Keratinocyte (primary cell): ENCODE results near the gene REELD1. TPM values are rescaled to one million over a fixed set of nuclear protein-coding genes. Genes with fewer than 3 reads are reported as not detected.

Experiments
- DNase-seq: peaks from one replicate; pipeline ENCODE4 v3.0.0-alpha.2; 2011; ENCODE audit warnings: low read depth, missing footprints, low spot score
- FAIRE-seq: peaks from 2 replicates; lab custom pipeline; 2011; peaks lifted over from hg19 to GRCh38; lab: Jason Lieb, UNC
- H2AFZ ChIP-seq: 2 replicates; pipeline ENCODE4 v1.6.0; 2012; ENCODE audit warnings: low read length, control low read depth, inconsistent platforms; ENCODE audit not compliant: control insufficient read depth
- H3K27ac ChIP-seq: 2 replicates; pipeline ENCODE4 v1.5.1; 2011; ENCODE audit warnings: low read length; ENCODE audit not compliant: control insufficient read depth, insufficient read depth
- H3K27me3 ChIP-seq: 3 replicates; pipeline ENCODE4 v1.6.0; 2011; ENCODE audit warnings: low read length; ENCODE audit not compliant: control insufficient read depth, insufficient read depth; ENCODE audit errors: extremely low read depth
- H3K36me3 ChIP-seq, 2 experiments: 2 replicates in 1 of 2; 3 replicates in 1 of 2; pipeline ENCODE4 v1.5.1; 2011; ENCODE audit warnings: low read length in 2 of 2, mild to moderate bottlenecking in 1 of 2; ENCODE audit not compliant: control insufficient read depth in 2 of 2, insufficient read depth in 2 of 2; ENCODE audit errors: extremely low read depth in 1 of 2
- H3K4me1 ChIP-seq: 3 replicates; pipeline ENCODE4 v1.5.1; 2011; ENCODE audit warnings: low read length; ENCODE audit not compliant: control insufficient read depth, insufficient read depth; ENCODE audit errors: extremely low read depth
- H3K4me2 ChIP-seq: 3 replicates; pipeline ENCODE4 v1.6.0; 2011; ENCODE audit warnings: low read depth, low read length; ENCODE audit not compliant: control insufficient read depth, insufficient read depth; ENCODE audit errors: extremely low read depth
- H3K4me3 ChIP-seq, 3 experiments: fragments of 200-600 bp in 1 of 3; sonication (generic) in 1 of 3; 2 replicates in 2 of 3; 3 replicates in 1 of 3; pipeline ENCODE4 v1.5.1; 2011 to 2016; ENCODE audit warnings: low read length in 3 of 3, mild to moderate bottlenecking in 3 of 3, control low read depth in 2 of 3, inconsistent platforms in 1 of 3, low read depth in 1 of 3, mixed read lengths in 1 of 3, mixed run types in 1 of 3, moderate library complexity in 1 of 3; ENCODE audit not compliant: control insufficient read depth in 2 of 3, insufficient read depth in 2 of 3; ENCODE audit errors: extremely low read depth in 1 of 3
- H3K79me2 ChIP-seq: 2 replicates; pipeline ENCODE4 v1.6.0; 2012; ENCODE audit warnings: low read length; ENCODE audit not compliant: control insufficient read depth, insufficient read depth
- H3K9ac ChIP-seq: 3 replicates; pipeline ENCODE4 v1.6.0; 2011; ENCODE audit warnings: low read length; ENCODE audit not compliant: control insufficient read depth, insufficient read depth; ENCODE audit errors: extremely low read depth
- H3K9me1 ChIP-seq: 3 replicates; pipeline ENCODE4 v1.6.0; 2011; ENCODE audit warnings: low read length; ENCODE audit not compliant: control insufficient read depth, insufficient read depth; ENCODE audit errors: extremely low read depth
- H3K9me3 ChIP-seq: 2 replicates; pipeline ENCODE4 v1.5.1; 2012; ENCODE audit warnings: low read depth, low read length; ENCODE audit not compliant: control insufficient read depth
- H4K20me1 ChIP-seq: 3 replicates; pipeline ENCODE4 v1.6.0; 2011; ENCODE audit warnings: low read length; ENCODE audit not compliant: control insufficient read depth, insufficient read depth; ENCODE audit errors: extremely low read depth
- EZH2 ChIP-seq: IDR thresholded peaks from one replicate; pipeline ENCODE4 v1.6.1; 2012; ENCODE audit warnings: inconsistent platforms, mild to moderate bottlenecking, low read length, moderate library complexity
- dilution Hi-C: fragments of 300-500 bp; cut with MboI; formaldehyde crosslinking; loops from one replicate; pipeline ENCODE4 v1.7.0; 2020; ENCODE audit warnings: low sequenced_read_pairs; ENCODE audit not compliant: extremely low pct_ligation_motif_present
- polyA plus RNA-seq, 5 experiments: library from polyadenylated mRNA; depleted of rRNA in 3 of 5; stranded (reverse) in 3 of 5; stranded (forward) in 1 of 5; unstranded in 1 of 5; fragments of >200 nt; gene quantifications; 1 replicate in 1 of 5; 2 replicates in 3 of 5; 3 replicates in 1 of 5; pipeline versions ENCODE4 v1.2.1 to v1.2.3, GENCODE V29; 2011 to 2012; ENCODE audit warnings: missing spikeins in 2 of 5, low read depth in 1 of 5, low replicate concordance in 1 of 5
- TF ChIP-seq, protein P1 (sequence below), 3 experiments: IDR thresholded peaks in 1 of 3; conservative IDR thresholded peaks in 1 of 3; optimal IDR thresholded peaks in 1 of 3; 2 replicates in 2 of 3; 3 replicates in 1 of 3; pipeline versions ENCODE3 to v1.5.1; 2011; ENCODE audit warnings: low read length in 3 of 3, mild to moderate bottlenecking in 3 of 3, moderate library complexity in 2 of 3, control low read depth in 1 of 3, inconsistent platforms in 1 of 3; ENCODE audit not compliant: insufficient read depth in 2 of 3; ENCODE audit errors: extremely low read depth in 1 of 3

The REELD1 gene
- polyA plus RNA-seq, 1 donor (not counting 4 experiments of a cell fraction or from before 2014, with no cell fraction given): not detected

DNA sequence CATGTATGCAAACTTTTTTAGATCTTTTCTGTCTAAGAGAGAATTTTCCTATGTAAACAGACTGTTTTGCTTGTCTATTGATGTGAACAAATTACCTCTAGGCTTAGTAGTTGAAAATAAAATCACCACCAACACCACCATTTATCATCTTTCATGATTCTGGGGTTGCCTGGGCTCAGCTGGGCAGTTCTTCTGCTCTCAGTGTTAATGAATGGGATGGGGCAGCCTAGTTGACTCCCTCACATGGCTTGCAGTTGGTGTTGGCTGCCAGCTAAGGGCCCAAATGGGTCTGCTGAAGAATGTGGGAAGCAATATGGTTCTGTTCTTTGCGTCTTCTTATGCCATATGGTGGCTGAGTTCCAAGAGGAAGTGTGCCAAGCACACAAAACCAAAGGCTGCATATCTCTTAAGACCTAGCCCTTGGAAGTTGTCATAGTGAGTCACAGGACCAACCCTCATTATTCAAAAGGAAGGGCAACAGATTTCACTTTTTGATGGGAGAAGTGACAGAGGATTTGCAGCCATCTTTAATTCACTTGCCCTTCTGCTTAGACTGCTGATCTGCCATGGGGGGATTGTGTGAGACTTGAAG lies 17.9 kb downstream of the REELD1 start:
- FAIRE-seq (peak; percentile 75), DNase-seq (no peak)
- H3K4me3 ChIP-seq: no peak overlapping the region
- H3K4me2 ChIP-seq: no peak overlapping the region
- H3K27ac ChIP-seq: no peak overlapping the region
- TF ChIP-seq, protein P1, sequence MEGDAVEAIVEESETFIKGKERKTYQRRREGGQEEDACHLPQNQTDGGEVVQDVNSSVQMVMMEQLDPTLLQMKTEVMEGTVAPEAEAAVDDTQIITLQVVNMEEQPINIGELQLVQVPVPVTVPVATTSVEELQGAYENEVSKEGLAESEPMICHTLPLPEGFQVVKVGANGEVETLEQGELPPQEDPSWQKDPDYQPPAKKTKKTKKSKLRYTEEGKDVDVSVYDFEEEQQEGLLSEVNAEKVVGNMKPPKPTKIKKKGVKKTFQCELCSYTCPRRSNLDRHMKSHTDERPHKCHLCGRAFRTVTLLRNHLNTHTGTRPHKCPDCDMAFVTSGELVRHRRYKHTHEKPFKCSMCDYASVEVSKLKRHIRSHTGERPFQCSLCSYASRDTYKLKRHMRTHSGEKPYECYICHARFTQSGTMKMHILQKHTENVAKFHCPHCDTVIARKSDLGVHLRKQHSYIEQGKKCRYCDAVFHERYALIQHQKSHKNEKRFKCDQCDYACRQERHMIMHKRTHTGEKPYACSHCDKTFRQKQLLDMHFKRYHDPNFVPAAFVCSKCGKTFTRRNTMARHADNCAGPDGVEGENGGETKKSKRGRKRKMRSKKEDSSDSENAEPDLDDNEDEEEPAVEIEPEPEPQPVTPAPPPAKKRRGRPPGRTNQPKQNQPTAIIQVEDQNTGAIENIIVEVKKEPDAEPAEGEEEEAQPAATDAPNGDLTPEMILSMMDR (optimal IDR thresholded peaks at IDR 0.05 in 1 of 3, IDR thresholded peaks at IDR 0.05 in 1 of 3, conservative IDR thresholded peaks at IDR 0.05 in 1 of 3; ENCODE audit: extremely low read depth in 1 of 3, insufficient read depth in 2 of 3, low read length in 3 of 3): no peak
- no peak for TF ChIP-seq EZH2
- H3K9ac ChIP-seq: no peak overlapping the region
- H3K4me1 ChIP-seq: no peaks in the 10 kb centered on the region
- no peaks in the 10 kb centered on the region for H3K9me3 ChIP-seq
- H4K20me1 ChIP-seq: no peaks in the 10 kb centered on the region
- dilution Hi-C loops: no loop called here
- H3K79me2 ChIP-seq: no peaks in the 10 kb centered on the region
- no peak overlapping the region for H2AFZ ChIP-seq
- H3K27me3 ChIP-seq: no peaks in the 10 kb centered on the region
- no peaks in the 10 kb centered on the region for H3K36me3 ChIP-seq
- H3K9me1 ChIP-seq: no peaks in the 10 kb centered on the region

DNA sequence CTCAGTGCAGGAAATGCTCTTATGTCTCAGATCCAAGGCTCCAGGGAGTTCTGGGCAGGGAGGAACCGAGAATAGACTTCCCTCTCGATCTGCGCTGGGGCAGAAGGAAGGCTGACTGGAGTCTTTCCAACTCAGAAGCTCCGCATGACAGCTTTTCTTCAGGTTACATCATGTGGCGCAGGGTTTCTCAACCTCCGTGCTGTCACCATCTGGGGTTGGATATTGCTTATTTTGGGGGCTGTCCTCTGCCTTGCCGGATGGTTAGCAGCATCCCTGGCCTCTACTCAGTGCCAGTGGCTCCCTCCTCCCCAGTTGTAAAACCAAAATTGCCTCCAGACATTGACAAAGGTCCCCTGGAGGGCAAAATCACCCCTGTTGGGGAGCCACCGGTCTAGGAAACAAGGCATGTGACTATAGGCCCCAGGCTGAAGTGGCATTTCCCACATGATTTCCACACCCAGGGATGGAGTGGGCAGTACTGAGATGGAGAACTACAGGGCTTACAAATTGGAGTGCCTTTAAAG lies 21.4 kb downstream of the REELD1 start:
- Histone ChIP-seq H3K4me3 (no peak overlapping the region), H3K27ac (no peak overlapping the region), H2AFZ (no peak overlapping the region), H3K27me3 (no peaks in the 10 kb centered on the region), H3K4me2 (no peak overlapping the region), H4K20me1 (no peaks in the 10 kb centered on the region), H3K9me1 (no peaks in the 10 kb centered on the region), H3K4me1 (no peaks in the 10 kb centered on the region), H3K9me3 (no peaks in the 10 kb centered on the region), H3K36me3 (no peaks in the 10 kb centered on the region), H3K79me2 (no peaks in the 10 kb centered on the region), H3K9ac (no peak overlapping the region)
- FAIRE-seq (no peak), DNase-seq (no peak)
- dilution Hi-C loops: no loop called here
- TF ChIP-seq, protein P1 (optimal IDR thresholded peaks at IDR 0.05 in 1 of 3, IDR thresholded peaks at IDR 0.05 in 1 of 3, conservative IDR thresholded peaks at IDR 0.05 in 1 of 3; ENCODE audit: extremely low read depth in 1 of 3, insufficient read depth in 2 of 3, low read length in 3 of 3): no peak
- TF ChIP-seq EZH2: no peak
